ENCODE data around the gene POLR3K.

Gene POLR3K

DNA sequence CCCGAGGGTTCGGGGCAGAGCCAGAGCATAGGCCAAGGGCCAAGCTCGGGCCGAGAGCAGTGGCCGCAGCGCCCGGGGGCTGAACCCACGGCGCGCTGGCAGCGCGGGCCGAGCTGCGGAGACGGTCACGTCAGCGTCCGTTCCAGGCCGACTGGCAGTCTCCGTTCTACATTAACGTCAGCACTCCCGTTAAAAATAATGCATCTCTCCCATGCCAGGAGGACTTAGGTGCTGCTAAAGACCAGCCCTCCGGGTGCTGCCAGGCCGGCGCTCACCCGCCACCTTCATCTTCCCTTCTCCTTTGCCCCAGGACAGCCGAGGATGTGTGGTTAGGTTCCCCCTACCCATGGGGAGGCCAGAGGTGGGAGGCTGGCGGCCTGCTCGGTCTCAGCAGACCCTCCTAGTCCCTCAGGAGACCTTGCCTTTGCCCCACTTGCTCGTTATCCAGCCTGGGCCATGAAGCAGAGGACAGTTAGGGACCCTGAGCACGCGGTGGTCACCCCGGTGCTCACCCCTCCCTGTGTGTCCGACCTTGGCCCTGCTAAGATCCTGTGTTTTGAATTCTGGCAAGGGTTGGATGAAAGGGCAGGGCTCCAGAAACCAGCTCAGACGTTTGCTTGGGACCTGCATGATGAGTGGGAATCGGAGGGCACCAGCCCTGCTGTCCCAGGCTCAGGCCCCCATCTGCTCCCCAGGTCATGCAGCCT is 25.2 kb upstream of the POLR3K start:
- no peak for DNase-seq

DNA sequence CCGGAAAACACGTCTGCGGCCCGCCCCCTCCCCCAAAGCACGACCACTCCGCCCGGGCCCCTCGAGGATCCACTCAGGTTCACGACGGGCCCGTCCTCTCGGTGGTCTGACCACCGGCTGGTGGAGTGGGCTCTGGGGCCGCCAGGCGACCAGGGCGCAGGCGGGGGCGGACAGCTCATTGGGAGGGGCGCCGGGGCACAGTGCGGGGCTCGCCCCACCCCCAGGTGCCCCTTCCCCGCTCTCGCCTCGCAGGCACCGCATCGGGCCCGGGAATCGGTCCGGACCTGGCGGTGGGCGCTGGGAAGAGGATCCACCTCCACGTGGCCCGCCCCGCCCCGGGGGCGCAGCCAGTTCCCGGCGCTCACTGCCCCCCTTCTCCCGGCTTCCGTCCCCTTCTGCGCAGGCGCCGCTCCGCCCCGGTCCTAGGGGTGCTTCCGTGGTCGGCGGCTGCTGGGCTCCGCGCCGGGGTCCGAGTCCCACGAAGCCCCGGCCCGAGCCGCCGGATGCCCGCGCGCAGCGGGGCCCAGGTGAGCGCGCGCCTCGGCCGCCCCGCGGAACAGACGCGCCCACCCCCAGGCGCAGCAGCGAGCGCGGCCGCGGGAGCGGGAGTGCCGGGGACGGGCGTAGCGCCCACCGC is 24.5 kb upstream of the POLR3K start, which contains the start of gene MPG:
MPG (plus strand) TSS at position 419 of the 637 bp plus-strand sequence; CDS start at position 504, 85 bp downstream.
- DNase-seq, result peak; percentile 83

DNA sequence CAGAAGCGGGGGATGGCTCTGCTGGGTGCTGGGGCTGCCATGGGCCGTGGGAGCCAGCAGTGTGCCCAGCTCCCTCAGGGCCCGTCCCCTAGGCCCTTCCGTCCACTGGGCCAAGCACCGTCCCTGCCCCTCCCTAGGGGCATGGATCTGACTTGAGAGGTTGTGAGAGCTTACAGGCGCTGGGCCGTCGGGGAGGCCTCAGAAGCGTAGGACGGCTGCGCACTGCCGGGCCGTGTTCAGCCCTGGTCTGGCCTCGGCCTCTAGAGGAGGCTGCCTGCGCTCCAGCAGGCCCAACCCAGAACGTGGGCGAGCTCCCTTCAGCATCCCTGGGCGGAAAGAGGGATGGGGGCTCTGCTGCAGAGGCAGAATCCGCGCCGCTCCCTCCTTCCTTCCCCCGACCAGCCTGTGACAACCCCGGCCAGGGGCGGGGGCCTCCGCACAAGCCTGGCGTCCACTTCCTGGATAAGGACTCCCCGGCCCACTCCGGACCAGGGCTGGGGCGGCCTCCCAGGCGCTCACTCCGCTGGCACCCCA is 23.9 kb upstream of the POLR3K start:
- no peak for DNase-seq

GRCh38 chr16:76535-77272 is 23.3 kb upstream of the POLR3K start:
- DNase-seq, result no peak

GRCh38 chr16:75580-76501 is 22.4 kb upstream of the POLR3K start:
- DNase-seq, result no peak

GRCh38 chr16:74747-75334 is 21.4 kb upstream of the POLR3K start:
- no peak for DNase-seq

- DNase-seq, result no peak
Measured at GRCh38 chr16:74051-74746, 20.8 kb upstream of the POLR3K start.

- no peak for DNase-seq
Measured at GRCh38 chr16:72561-73548, 19.4 kb upstream of the POLR3K start, which contains the start of gene RHBDF1. Gene RHBDF1, minus strand, starts transcription at chr16:72631. Its CDS starts 7,616 bp downstream, at chr16:65015.

DNA sequence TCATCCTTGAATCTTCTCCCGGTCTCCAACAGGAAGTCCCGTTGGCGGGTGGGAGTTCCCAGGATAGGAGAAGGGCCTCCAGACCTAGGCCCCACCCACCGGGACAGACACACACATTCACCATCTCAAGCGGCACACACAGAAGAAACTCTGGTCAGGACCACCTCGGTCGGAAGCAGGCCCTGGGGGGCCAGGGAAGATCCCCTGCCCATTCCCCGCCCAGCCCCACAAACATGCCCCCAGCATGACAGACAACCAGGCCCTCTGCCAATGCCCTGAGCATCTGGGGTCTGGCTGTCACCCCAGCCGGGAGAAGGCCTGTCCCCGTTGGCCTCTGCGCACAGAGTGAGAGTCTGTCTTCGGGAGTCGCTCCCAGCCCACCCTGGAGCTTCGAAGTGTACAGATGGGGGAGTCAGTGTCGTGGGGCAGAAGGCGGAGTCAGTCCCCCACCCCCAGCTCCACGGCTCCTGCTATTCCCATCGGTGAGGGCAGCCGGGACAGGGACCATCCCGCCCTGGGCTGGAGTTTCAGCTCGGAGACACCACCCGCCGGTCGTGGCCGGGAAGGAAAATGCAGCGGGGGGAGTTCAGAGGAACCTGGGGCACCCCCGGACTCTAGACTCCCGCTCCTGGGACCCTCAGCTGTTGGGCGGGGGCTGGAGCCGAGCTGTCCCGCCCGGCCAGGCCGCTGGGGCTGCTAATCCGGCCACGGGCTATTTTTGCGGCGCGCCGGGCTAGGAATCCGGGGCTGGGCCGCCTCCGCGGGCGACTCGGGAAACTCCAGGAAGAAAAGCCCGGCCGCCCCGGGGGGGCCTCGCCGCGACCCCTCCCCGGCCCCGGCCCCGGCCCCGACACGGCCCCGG is 18.4 kb upstream of the POLR3K start:
- DNase-seq, result no peak

GRCh38 chr16:71210-71539 is 17.8 kb upstream of the POLR3K start:
- DNase-seq, result no peak

- no peak for DNase-seq
Measured at GRCh38 chr16:69181-69580, 15.8 kb upstream of the POLR3K start.

- no peak for DNase-seq
Measured at GRCh38 chr16:67884-68789, 14.7 kb upstream of the POLR3K start.

DNA sequence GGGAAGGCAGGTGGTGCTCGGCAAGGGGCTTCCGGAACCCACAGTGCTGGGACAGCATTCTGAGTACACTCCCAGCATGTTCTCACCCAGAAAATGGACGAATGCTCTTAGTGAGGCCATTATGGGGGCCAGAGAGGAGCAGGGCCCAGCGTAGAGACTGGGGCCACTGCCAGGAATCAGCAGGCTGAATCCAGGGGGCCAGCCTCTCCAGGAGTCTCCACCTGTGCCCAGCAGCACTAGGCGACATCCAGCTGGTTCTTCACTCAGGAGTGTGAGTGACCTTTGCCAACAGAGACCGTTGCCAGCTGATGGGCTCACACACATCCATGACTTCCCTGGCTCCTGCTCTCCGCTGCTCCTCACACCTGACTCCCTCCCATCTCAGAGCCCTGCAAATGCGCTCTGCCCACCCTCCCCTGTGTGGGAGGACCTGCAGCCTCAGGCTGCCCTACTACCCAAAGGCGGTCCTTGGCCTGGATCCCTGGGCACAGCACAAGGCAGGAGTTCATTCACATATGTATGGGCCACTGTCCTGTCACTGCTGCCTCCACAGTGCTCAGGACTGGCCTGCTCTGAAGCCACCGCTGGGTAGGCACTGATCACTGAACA is 13.9 kb upstream of the POLR3K start:
- no peak for DNase-seq

DNA sequence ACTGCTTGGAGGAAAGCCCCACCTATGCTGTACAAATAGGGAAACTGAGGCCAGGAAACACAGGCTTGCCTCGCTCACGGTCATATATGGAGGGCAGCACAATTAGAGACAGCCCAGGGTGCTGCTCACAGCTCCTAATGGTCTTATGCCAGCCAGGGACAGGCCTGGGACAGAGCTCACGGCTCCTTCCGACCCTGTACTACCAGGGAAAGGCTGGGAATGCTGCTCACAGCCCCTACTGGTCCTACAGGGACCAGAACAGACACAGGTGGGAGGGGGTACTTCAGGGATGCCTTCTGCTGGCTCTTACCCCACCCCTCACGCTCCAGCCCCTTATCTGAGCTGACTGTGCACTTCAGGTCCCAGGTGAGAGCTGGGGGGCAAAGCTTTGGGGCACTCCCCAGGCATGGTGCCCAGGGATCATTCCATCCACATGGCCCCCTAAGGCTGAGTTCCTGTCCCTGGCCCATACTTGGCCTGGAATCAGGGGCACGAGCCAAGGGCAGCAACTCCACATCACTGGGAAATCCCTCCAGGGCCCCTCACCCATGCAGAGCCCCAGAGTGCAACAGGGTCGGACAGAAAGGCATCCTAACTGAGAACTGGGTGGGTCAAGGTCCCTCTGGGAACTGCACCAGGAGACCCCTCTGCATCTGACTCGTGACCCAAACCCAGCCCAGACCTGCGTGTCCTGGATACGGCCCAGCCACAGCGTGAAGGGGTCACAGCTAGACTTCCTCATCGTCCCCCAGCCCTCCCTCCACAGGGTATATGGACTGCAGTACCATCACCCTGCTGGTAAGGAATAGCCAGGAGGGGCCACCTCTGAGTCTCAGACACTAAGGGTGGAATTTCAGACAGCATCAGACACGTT is 13.1 kb upstream of the POLR3K start:
- no peak for DNase-seq

GRCh38 chr16:65745-66144 is 12.3 kb upstream of the POLR3K start:
- DNase-seq, result peak; percentile 85

- no peak for DNase-seq
Measured at GRCh38 chr16:64914-65255, 11.5 kb upstream of the POLR3K start.
